ENCODE results near the gene EID1.

EID1 gene

DNA sequence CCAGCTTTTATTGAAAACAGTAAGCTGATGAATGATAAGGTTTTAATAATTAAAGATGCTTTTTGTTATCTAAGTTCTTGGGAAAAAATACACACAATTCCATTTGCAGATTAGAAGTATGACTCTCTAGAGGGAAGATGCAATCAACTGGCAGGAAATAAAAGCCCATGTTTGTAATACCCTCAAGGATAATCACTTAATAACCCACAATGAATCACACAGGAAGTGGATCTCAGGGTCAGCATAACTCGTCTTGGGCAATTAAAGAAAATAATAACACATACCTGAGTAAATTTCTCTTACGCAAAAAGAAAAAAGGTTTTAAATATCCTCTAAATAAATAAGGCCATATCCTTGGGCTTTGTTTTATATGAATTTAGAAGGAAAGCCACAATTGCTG, 9.4 kb upstream of the EID1 start (continued):
- TF ChIP-seq, protein P1, sequence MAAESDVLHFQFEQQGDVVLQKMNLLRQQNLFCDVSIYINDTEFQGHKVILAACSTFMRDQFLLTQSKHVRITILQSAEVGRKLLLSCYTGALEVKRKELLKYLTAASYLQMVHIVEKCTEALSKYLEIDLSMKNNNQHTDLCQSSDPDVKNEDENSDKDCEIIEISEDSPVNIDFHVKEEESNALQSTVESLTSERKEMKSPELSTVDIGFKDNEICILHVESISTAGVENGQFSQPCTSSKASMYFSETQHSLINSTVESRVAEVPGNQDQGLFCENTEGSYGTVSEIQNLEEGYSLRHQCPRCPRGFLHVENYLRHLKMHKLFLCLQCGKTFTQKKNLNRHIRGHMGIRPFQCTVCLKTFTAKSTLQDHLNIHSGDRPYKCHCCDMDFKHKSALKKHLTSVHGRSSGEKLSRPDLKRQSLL (tag by site-specific recombination; IDR thresholded peaks at IDR 0.05) = no peak
- TF ChIP-seq SP2 (tag by site-specific recombination; IDR thresholded peaks at IDR 0.05) = no peak
- TF ChIP-seq SALL2 (tag by site-specific recombination; IDR thresholded peaks at IDR 0.05; ENCODE audit: borderline replicate concordance) = no peak
- TF ChIP-seq ZNF335 (tag by site-specific recombination; conservative IDR thresholded peaks at IDR 0.05) = 0 out of 2 replicates have a peak, but pooled peaks have one; percentile 17
- TF ChIP-seq, protein P2, sequence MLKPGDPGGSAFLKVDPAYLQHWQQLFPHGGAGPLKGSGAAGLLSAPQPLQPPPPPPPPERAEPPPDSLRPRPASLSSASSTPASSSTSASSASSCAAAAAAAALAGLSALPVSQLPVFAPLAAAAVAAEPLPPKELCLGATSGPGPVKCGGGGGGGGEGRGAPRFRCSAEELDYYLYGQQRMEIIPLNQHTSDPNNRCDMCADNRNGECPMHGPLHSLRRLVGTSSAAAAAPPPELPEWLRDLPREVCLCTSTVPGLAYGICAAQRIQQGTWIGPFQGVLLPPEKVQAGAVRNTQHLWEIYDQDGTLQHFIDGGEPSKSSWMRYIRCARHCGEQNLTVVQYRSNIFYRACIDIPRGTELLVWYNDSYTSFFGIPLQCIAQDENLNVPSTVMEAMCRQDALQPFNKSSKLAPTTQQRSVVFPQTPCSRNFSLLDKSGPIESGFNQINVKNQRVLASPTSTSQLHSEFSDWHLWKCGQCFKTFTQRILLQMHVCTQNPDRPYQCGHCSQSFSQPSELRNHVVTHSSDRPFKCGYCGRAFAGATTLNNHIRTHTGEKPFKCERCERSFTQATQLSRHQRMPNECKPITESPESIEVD (tag by site-specific recombination; IDR thresholded peaks at IDR 0.05) = peak; percentile 80
- no peak for TF ChIP-seq ZNF624 (tag by site-specific recombination; IDR thresholded peaks at IDR 0.05)
- TF ChIP-seq GLI4 (tag by site-specific recombination; IDR thresholded peaks at IDR 0.05) = no peak
- no peak for TF ChIP-seq ZBTB8A (tag by site-specific recombination; IDR thresholded peaks at IDR 0.05)
- no peak for TF ChIP-seq ZSCAN4 (tag by site-specific recombination; IDR thresholded peaks at IDR 0.05)
- no peak for TF ChIP-seq BCL11B (tag by site-specific recombination; IDR thresholded peaks at IDR 0.05; ENCODE audit: low read depth)
- no peak for TF ChIP-seq YY2 (tag by site-specific recombination; IDR thresholded peaks at IDR 0.05)
- TF ChIP-seq KLF10 (tag by site-specific recombination; IDR thresholded peaks at IDR 0.05) = no peak
- TF ChIP-seq OSR2 (tag by site-specific recombination; IDR thresholded peaks at IDR 0.05) = peak; percentile 67; the same call in 1 of the 2 replicates
- no peak for TF ChIP-seq ZNF10 (tag by site-specific recombination; IDR thresholded peaks at IDR 0.05)
- TF ChIP-seq, protein P3, sequence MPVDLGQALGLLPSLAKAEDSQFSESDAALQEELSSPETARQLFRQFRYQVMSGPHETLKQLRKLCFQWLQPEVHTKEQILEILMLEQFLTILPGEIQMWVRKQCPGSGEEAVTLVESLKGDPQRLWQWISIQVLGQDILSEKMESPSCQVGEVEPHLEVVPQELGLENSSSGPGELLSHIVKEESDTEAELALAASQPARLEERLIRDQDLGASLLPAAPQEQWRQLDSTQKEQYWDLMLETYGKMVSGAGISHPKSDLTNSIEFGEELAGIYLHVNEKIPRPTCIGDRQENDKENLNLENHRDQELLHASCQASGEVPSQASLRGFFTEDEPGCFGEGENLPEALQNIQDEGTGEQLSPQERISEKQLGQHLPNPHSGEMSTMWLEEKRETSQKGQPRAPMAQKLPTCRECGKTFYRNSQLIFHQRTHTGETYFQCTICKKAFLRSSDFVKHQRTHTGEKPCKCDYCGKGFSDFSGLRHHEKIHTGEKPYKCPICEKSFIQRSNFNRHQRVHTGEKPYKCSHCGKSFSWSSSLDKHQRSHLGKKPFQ (tag by site-specific recombination; IDR thresholded peaks at IDR 0.05) = no peak
- no peak for TF ChIP-seq ZFP37 (tag by site-specific recombination; IDR thresholded peaks at IDR 0.05)
- TF ChIP-seq ZNF416 (tag by site-specific recombination; IDR thresholded peaks at IDR 0.05) = no peak
- no peak for TF ChIP-seq ZNF239 (tag by site-specific recombination; IDR thresholded peaks at IDR 0.05)
- no peak for TF ChIP-seq ZIC2 (tag by site-specific recombination; IDR thresholded peaks at IDR 0.05)

DNA sequence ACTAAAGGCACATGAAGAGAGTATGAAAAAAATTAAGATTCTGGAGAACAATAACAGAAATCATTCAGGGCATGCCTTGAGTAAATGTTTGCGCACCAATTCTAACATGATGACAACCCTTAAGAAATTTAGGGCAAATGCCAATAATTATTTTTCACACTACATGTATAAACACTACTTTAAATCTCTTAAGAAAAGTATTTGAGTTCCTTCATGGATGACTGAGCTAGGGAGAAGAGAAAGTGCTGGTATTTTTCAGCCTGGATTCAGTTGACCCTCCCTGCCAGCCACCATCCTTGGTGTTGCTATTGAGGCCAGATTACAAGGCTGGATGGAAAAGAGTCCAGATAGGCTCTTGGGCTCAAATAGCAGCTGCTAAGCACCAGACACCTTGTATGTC, 8.0 kb upstream of the EID1 start:
- POLR2A ChIA-PET = no interaction called here
- H3K9me3 ChIP-seq (ENCODE audit: control insufficient read depth, insufficient read depth, low read depth, low read length) = no peaks in the 10 kb centered on the region
- H3K27ac ChIP-seq (ENCODE audit: extremely low read depth, low read depth, low read length) = no peak overlapping the region
- no peaks in the 10 kb centered on the region for H3K36me3 ChIP-seq (ENCODE audit: control insufficient read depth in 2 of 2, insufficient read depth in 1 of 2, low read length in 2 of 2)
- peaks cover 11% of the 10 kb centered on the region; the same call in 1 of the 2 replicates for H3K4me1 ChIP-seq (ENCODE audit: control insufficient read depth, insufficient read depth, low read length)
- CTCF ChIA-PET = interaction anchor here (2.1 to 3.3 kb wide), 2 partner anchors 9 to 106 kb away, joined by 7 to 16 read pairs; no protein-coding TSS in a partner anchor
- no peak for TF ChIP-seq ZNF155 (tag by site-specific recombination; IDR thresholded peaks at IDR 0.05)
- TF ChIP-seq, protein P4, sequence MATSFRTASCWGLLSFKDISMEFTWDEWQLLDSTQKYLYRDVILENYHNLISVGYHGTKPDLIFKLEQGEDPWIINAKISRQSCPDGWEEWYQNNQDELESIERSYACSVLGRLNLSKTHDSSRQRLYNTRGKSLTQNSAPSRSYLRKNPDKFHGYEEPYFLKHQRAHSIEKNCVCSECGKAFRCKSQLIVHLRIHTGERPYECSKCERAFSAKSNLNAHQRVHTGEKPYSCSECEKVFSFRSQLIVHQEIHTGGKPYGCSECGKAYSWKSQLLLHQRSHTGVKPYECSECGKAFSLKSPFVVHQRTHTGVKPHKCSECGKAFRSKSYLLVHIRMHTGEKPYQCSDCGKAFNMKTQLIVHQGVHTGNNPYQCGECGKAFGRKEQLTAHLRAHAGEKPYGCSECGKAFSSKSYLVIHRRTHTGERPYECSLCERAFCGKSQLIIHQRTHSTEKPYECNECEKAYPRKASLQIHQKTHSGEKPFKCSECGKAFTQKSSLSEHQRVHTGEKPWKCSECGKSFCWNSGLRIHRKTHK (tag by site-specific recombination; IDR thresholded peaks at IDR 0.05) = no peak
- H3K4me3 ChIP-seq (ENCODE audit: low read depth, low read length) = no peak overlapping the region
